Brain microvascular endothelial cell (primary cell): ENCODE results near the gene MRPL22.

ENCODE experiments used
- DNase-seq: peaks from one replicate; pipeline ENCODE4 v3.0.0-alpha.2; 2020
- H3K27ac ChIP-seq: fragments of 250-450 bp; sonication (Bioruptor Pico); 2 replicates; pipeline ENCODE4 v1.5.1; 2020; ENCODE audit warnings: mild to moderate bottlenecking, moderate library complexity
- H3K27me3 ChIP-seq: fragments of 250-450 bp; sonication (Bioruptor Pico); replicated peaks from 2 replicates; pipeline ENCODE4 v1.5.1; 2020; ENCODE audit warnings: mild to moderate bottlenecking
- H3K36me3 ChIP-seq: fragments of 250-450 bp; sonication (Bioruptor Pico); replicated peaks from 2 replicates; pipeline ENCODE4 v1.5.1; 2020; ENCODE audit warnings: mild to moderate bottlenecking
- H3K4me3 ChIP-seq: 2 replicates; pipeline ENCODE4 v1.5.1; 2011; ENCODE audit warnings: low read depth, mild to moderate bottlenecking, control low read depth, low read length, moderate library complexity
- CTCF ChIP-seq: IDR thresholded peaks from 2 replicates; pipeline ENCODE4 v1.5.1; 2011; ENCODE audit warnings: low read depth, mild to moderate bottlenecking, moderate library complexity, low read length, control low read depth, inconsistent platforms; ENCODE audit errors: missing control alignments
- in situ Hi-C: cut with HindIII; loops from 2 replicates; pipeline ENCODE4 v1.10.0; 2017; ENCODE audit warnings: low sequenced_read_pairs, low pct_ligation_motif_present

Gene MRPL22

GRCh38 chr5:154945695-154946301 is 4.9 kb downstream of the MRPL22 start:
- no peak for DNase-seq
- Histone ChIP-seq H3K4me3 (no peak overlapping the region), H3K36me3 (no peaks in the 10 kb centered on the region), H3K27me3 (no peaks in the 10 kb centered on the region), H3K27ac (no peak overlapping the region)
- in situ Hi-C loops, result no loop called here
- TF ChIP-seq CTCF, result peak; percentile 47

DNA sequence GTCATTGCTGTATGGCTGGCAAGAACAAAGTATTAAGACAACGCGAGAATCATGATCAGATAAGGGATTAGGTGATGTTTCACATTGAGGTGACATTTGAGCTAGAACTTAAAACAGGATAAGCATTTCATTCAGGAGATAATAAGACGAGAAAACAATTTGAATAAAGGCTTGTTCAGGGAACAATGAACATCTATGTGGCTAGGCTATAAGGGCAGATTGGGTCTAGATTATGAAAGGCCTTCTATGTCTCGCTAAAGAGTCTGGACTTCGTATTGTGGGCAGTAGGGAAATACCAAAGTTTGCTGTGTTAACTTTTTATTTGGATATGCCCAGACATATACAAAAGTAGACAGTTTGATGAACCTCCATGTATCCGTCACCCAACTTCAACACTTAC is 6.9 kb downstream of the MRPL22 start:
- in situ Hi-C loops, result no loop called here
- no peak for TF ChIP-seq CTCF
- Histone ChIP-seq H3K27me3 (no peaks in the 10 kb centered on the region), H3K27ac (no peak overlapping the region), H3K4me3 (no peak overlapping the region), H3K36me3 (no peaks in the 10 kb centered on the region)
- DNase-seq, result no peak

GRCh38 chr5:154948313-154948712 is 7.4 kb downstream of the MRPL22 start:
- no peak for TF ChIP-seq CTCF
- no peak overlapping the region for H3K27ac ChIP-seq
- no peaks in the 10 kb centered on the region for H3K36me3 ChIP-seq
- no peak for DNase-seq
- no peak overlapping the region for H3K4me3 ChIP-seq
- in situ Hi-C loops, result no loop called here
- H3K27me3 ChIP-seq, result no peaks in the 10 kb centered on the region

GRCh38 chr5:154949781-154950180 is 8.9 kb downstream of the MRPL22 start:
- no peak for TF ChIP-seq CTCF
- Histone ChIP-seq H3K27me3 (no peaks in the 10 kb centered on the region), H3K4me3 (no peak overlapping the region), H3K27ac (no peak overlapping the region), H3K36me3 (no peaks in the 10 kb centered on the region)
- in situ Hi-C loops, result no loop called here
- DNase-seq, result no peak

DNA sequence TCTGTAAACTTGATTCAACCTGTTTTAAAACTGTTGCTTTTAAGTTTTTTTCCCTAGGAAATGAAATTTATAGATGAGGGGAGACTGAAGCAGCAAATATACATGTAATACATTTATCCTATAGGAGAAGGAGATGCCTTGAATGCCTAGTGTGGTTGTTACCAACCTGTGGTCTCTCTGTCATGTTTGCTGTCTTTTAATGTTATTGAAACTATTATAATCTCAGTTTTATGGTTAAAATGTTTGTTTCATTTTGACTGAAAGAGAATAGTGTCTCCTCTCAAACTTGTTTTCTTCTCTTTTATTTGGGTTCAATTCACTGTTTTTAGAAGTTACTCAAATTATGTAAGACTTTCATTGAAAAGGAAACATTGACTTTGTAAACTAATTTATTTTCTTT is 15.8 kb downstream of the MRPL22 start:
- Histone ChIP-seq H3K36me3 (peaks cover 6% of the 10 kb centered on the region), H3K27ac (no peak overlapping the region), H3K4me3 (no peak overlapping the region), H3K27me3 (no peaks in the 10 kb centered on the region)
- DNase-seq, result no peak
- no peak for TF ChIP-seq CTCF
- in situ Hi-C loops, result no loop called here

- peaks cover 6% of the 10 kb centered on the region for H3K36me3 ChIP-seq
- H3K4me3 ChIP-seq, result no peak overlapping the region
- in situ Hi-C loops, result no loop called here
- DNase-seq, result no peak
- no peak for TF ChIP-seq CTCF
- H3K27ac ChIP-seq, result no peak overlapping the region
- no peaks in the 10 kb centered on the region for H3K27me3 ChIP-seq
Measured at GRCh38 chr5:154962494-154962893, 21.6 kb downstream of the MRPL22 start.
